OCI-LY7 (cell line): ENCODE data around the gene THSD8. TPM values are rescaled to one million over a fixed set of nuclear protein-coding genes. Genes with fewer than 3 reads are reported as not detected.
A peak's percentile ranks its signal among the peaks of the same experiment; 100 is the strongest.

Experiments used
- BruUV-seq: library from RNA; stranded (reverse); fragments of 400-500 nt; replicated peaks from 2 replicates; lab custom pipeline; 2021; lab: Mats Ljungman, UMichigan
- CTCF ChIA-PET: fragments of 300-600 bp; sonication (Branson Sonifier 250); formaldehyde crosslinking; loops from one replicate; lab custom pipeline; 2022; ENCODE audit warnings: antibody characterized with exemption; ENCODE audit not compliant: unreplicated experiment; lab: Charles Lee
- POLR2A ChIA-PET: fragments of 300-600 bp; sonication (Branson Sonifier 250); formaldehyde crosslinking; loops from one replicate; lab custom pipeline; 2022; ENCODE audit warnings: antibody characterized with exemption; lab: Charles Lee
- DNase-seq: peaks from one replicate; pipeline ENCODE4 v3.0.0-alpha.2; 2015; ENCODE audit warnings: low spot score
- H2AFZ ChIP-seq: fragments of 200-600 bp; sonication (generic), shearing (Covaris generic); 2 replicates; pipeline ENCODE4 v1.6.1; 2014; ENCODE audit warnings: mild to moderate bottlenecking, antibody characterized with exemption, low read length, moderate library complexity
- H3K27ac ChIP-seq: fragments of 200-600 bp; sonication (generic); 2 replicates; pipeline ENCODE4 v1.5.1; 2014; ENCODE audit warnings: mixed run types, low read depth, mild to moderate bottlenecking, moderate library complexity, low read length, inconsistent platforms; ENCODE audit not compliant: poor library complexity, severe bottlenecking
- H3K36me3 ChIP-seq: fragments of 200-600 bp; sonication (generic); 2 replicates; pipeline ENCODE4 v1.6.1; 2014; ENCODE audit warnings: mild to moderate bottlenecking, antibody characterized with exemption, low read length, moderate library complexity, mixed read lengths; ENCODE audit not compliant: insufficient read depth
- H3K4me1 ChIP-seq: fragments of 200-600 bp; sonication (generic); 2 replicates; pipeline ENCODE4 v1.5.1; 2014; ENCODE audit warnings: mild to moderate bottlenecking, low read length; ENCODE audit not compliant: insufficient read depth, poor library complexity, severe bottlenecking
- H3K4me2 ChIP-seq: fragments of 200-600 bp; sonication (generic); 2 replicates; pipeline ENCODE4 v1.6.1; 2014; ENCODE audit warnings: mild to moderate bottlenecking, low read length
- H3K4me3 ChIP-seq: fragments of 200-600 bp; sonication (generic); 2 replicates; pipeline ENCODE4 v1.5.1; 2014; ENCODE audit warnings: mild to moderate bottlenecking, low read depth, low read length; ENCODE audit not compliant: poor library complexity, severe bottlenecking
- H3K79me2 ChIP-seq: fragments of 200-600 bp; sonication (generic); 2 replicates; pipeline ENCODE4 v1.6.1; 2016; ENCODE audit warnings: low read depth, mild to moderate bottlenecking, low read length, moderate library complexity, mixed read lengths; ENCODE audit not compliant: insufficient read depth
- H3K9me2 ChIP-seq: fragments of 200-600 bp; sonication (generic); 2 replicates; pipeline ENCODE4 v1.6.1; 2016; ENCODE audit warnings: mild to moderate bottlenecking, low read length, mixed read lengths; ENCODE audit not compliant: insufficient read depth
- H3K9me3 ChIP-seq: fragments of 200-600 bp; sonication (generic); 2 replicates; pipeline ENCODE4 v1.6.1; 2014; ENCODE audit warnings: mild to moderate bottlenecking, mixed run types, low read length, mixed read lengths
- H4K20me1 ChIP-seq: fragments of 200-600 bp; sonication (generic); 2 replicates; pipeline ENCODE4 v1.6.1; 2014; ENCODE audit warnings: mild to moderate bottlenecking, antibody characterized with exemption, low read length, moderate library complexity, mixed read lengths; ENCODE audit not compliant: insufficient read depth
- CTCF ChIP-seq: fragments of 200-600 bp; sonication (generic); conservative IDR thresholded peaks from 2 replicates; pipeline ENCODE4 v1.5.1; 2014; ENCODE audit warnings: mild to moderate bottlenecking, antibody characterized with exemption, low read length, moderate library complexity, mixed read lengths
- EZH2phosphoT487 ChIP-seq: fragments of 200-600 bp; sonication (generic); IDR thresholded peaks from 2 replicates; pipeline ENCODE4 v1.6.1; 2018; ENCODE audit warnings: low read depth, borderline replicate concordance, mild to moderate bottlenecking, mixed run types, antibody characterized with exemption, low read length, moderate library complexity, mixed read lengths
- intact Hi-C: fragments of 100-400 bp; cut with micrococcal nuclease; formaldehyde crosslinking; loops from one replicate; pipeline ENCODE4 v1.10.0; 2022; ENCODE audit not compliant: unreplicated experiment
- total RNA-seq, 2 experiments: library from RNA; depleted of rRNA in 1 of 2; stranded (reverse); fragments of >200 nt in 1 of 2; shearing (Covaris generic) in 1 of 2; gene quantifications; 2 replicates each; pipeline ENCODE4 v1.2.3, GENCODE V29; 2014 to 2022

Gene THSD8
- total RNA-seq, 2 experiments from 2014 or later = 42.7 TPM; not detected in 1

DNA sequence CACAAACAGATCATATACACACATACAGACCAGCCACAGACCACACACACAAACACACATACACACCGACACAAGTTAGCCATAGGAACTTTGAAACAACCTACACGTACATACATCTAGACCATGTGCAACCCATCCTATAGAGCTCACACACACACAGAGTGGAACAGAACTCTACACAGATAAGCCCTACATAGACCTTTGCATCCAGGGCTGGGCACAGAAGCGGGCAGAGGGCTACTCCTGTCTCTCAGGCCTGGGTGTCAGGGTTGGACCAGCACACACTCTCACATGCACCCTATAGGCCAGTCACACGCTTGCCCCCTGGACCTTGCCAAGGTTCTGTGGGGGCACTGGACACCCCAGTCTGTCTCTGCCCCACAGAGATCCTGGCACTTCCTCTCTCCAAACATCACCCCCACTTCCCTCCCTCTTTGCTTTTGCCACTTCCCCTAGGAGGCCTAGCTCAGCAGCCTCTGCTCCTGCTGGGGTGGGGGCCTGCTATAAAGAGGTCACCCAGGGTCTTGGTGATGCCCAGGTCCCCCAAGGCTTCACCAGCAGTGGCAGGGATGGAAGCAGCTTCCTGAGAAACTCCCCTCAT lies 16.3 kb upstream of the THSD8 start:
- H3K79me2 ChIP-seq = no peaks in the 10 kb centered on the region
- TF ChIP-seq EZH2phosphoT487 = no peak
- no peak for TF ChIP-seq CTCF
- ChIA-PET POLR2A (no interaction called here), CTCF (interaction anchor here (0.5 kb wide), 1 partner anchor 53 kb away, joined by 8 read pairs; the partner anchor contains the start of gene MAST1)
- DNase-seq = no peak
- no TSS peak for BruUV-seq
- H3K27ac ChIP-seq = peak overlapping the region; percentile 27
- H3K4me2 ChIP-seq = peak overlapping the region; percentile 40
- no peaks in the 10 kb centered on the region for H4K20me1 ChIP-seq
- H3K9me3 ChIP-seq = no peaks in the 10 kb centered on the region
- no peak overlapping the region for H3K4me3 ChIP-seq
- no peaks in the 10 kb centered on the region for H3K36me3 ChIP-seq
- peaks cover 76% of the 10 kb centered on the region for H3K4me1 ChIP-seq
- no peaks in the 10 kb centered on the region for H3K9me2 ChIP-seq
- intact Hi-C loops = no loop called here
- H2AFZ ChIP-seq = peak overlapping the region; percentile 47; the same call in 1 of the 2 replicates

- H3K4me1 ChIP-seq = peaks cover 82% of the 10 kb centered on the region
- no peak for TF ChIP-seq EZH2phosphoT487
- no peak for TF ChIP-seq CTCF
- H3K4me2 ChIP-seq = peak overlapping the region; percentile 40
- peak overlapping the region; percentile 44; the same call in 1 of the 2 replicates for H2AFZ ChIP-seq
- no peaks in the 10 kb centered on the region for H3K79me2 ChIP-seq
- no peak overlapping the region for H3K4me3 ChIP-seq
- H4K20me1 ChIP-seq = no peaks in the 10 kb centered on the region
- no peak for DNase-seq
- no peaks in the 10 kb centered on the region for H3K36me3 ChIP-seq
- intact Hi-C loops = no loop called here
- BruUV-seq = no TSS peak
- ChIA-PET CTCF (no interaction called here), POLR2A (no interaction called here)
- H3K9me3 ChIP-seq = no peaks in the 10 kb centered on the region
- H3K9me2 ChIP-seq = no peaks in the 10 kb centered on the region
- H3K27ac ChIP-seq = peak overlapping the region; percentile 27
These were observed 15.6 kb upstream of the THSD8 start for GRCh38 chr19:12786141-12786870.

DNA sequence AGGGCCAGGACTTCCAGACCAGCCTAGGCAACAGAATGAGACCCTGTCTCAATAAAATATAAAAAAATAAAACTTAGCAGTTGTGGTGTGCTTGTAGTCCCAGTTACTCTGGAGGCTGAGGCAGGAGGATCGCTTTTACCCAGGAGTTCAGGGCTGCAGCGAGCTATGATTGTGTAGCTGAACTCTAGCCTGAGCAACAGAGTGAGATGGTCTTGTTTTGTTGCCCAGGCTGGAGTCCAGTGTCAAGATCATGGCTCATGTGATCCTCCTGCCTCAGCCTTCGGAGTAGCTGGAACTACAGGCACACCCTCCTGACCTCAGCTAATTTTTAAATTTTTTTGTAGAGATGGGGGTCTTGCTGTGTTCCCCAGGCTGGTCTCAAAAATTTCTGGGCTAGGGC lies 14.9 kb upstream of the THSD8 start:
- BruUV-seq = no TSS peak

More for the DNA sequence above, 14.9 kb upstream of the THSD8 start:
- Histone ChIP-seq H3K4me3 (no peak overlapping the region), H3K4me1 (peaks cover 77% of the 10 kb centered on the region), H3K9me2 (no peaks in the 10 kb centered on the region), H3K9me3 (no peaks in the 10 kb centered on the region), H2AFZ (no peak overlapping the region), H3K4me2 (no peak overlapping the region), H3K27ac (no peak overlapping the region), H4K20me1 (no peaks in the 10 kb centered on the region), H3K79me2 (no peaks in the 10 kb centered on the region; the same call in 1 of the 2 replicates), H3K36me3 (no peaks in the 10 kb centered on the region)
- no peak for TF ChIP-seq EZH2phosphoT487
- no peak for TF ChIP-seq CTCF
- POLR2A ChIA-PET = interaction anchor here (0.5 kb wide), 1 partner anchor 9 kb away, joined by 3 read pairs; no protein-coding TSS in a partner anchor
- intact Hi-C loops = no loop called here
- CTCF ChIA-PET = no interaction called here
- no peak for DNase-seq
